A673 (cell line): Measurements from ENCODE around the gene CUX1.

ENCODE experiments used
- CTCF ChIP-seq: fragments of 300-800, 200-600 bp; sonication (generic); conservative IDR thresholded peaks from 2 replicates; pipeline ENCODE4 v1.5.1; 2017; ENCODE audit warnings: low read depth, mild to moderate bottlenecking, antibody characterized with exemption, low read length, moderate library complexity, mixed read lengths
- EZH2 ChIP-seq: fragments of 200-600 bp; sonication (generic); IDR thresholded peaks from 2 replicates; pipeline ENCODE4 v1.6.1; 2017; ENCODE audit warnings: borderline replicate concordance, low read depth, mild to moderate bottlenecking, mixed read lengths, antibody characterized with exemption, low read length; ENCODE audit not compliant: poor library complexity, severe bottlenecking

DNA sequence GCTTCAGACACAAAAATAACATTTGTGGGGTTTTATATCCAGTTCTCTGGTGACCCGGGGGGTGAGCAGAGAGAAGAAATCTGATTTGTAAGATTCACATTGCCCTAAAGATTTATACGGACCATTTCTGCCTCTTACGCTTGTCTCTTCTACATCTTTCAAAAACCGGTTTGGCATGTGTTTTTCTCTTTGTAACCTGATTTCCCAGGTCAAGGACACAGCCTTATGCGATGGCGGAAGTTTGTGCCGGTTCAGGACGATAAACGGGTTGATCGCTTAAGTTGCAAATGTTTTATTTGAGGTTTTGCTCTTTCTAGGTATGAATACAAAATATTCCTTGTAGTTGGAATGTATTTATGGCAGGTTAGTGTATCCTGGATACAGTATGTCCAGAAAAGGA, 407.6 kb downstream of the CUX1 start:
- TF ChIP-seq CTCF (no peak), EZH2 (no peak)
